ENCODE results near the gene C1orf52. TPM values are rescaled to one million over a fixed set of nuclear protein-coding genes. Genes with fewer than 3 reads are reported as not detected.

C1orf52 gene
- total and polyA plus RNA-seq, 7 donors, result 10.2 to 28.8 (median 15.1) TPM

DNA sequence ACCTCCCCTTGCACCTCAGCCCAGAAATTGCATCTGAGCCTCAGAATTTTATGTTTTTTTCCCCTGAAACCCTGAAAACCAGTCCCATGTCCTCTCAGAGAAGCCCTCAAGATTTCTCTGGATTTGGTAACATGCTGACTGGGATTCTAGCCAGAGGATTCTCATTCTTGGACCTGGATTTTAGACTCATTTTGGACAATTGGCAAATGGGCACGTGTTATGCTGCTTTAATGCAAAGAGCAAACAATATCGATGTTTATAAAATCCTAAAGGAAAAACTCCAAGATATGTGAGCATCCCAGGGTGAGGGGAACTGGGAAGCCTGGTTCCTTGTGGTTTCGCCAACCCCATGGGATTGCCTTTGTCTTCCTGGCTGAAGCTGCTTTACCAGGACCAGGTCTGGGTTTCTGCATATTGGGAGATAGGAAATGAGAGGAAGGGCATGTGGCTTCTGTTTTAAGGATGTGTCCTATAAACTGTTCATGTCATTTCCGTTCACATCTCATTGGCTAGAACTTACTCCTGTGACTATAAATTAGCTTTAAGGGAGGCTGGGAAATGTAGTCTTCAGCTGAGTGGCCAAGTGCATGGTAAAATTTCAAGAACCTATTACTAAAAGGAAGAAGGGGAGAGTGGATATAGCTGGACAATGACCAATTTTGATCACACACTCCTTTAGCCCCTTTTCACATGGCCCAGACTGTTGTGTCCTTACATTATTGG lies 44.1 kb upstream of the C1orf52 start:
- no peaks in the 10 kb centered on the region for H3K36me3 ChIP-seq (ENCODE audit: insufficient read depth in 1 of 2, low read depth in 1 of 2)
- DNase-seq, result no peak
- peaks cover 8% of the 10 kb centered on the region for H3K4me1 ChIP-seq
- no peaks in the 10 kb centered on the region for H3K27me3 ChIP-seq (ENCODE audit: insufficient read depth in 3 of 3, low read length in 2 of 3)
- intact Hi-C loops (cut with DNase I), result loop anchor here (10.0 kb wide), 3 partner anchors 161 to 711 kb away; partner anchors contain the start of gene DDAH1 (in 1 of the 2)
- no peak for ATAC-seq
- TF ChIP-seq, protein P1, sequence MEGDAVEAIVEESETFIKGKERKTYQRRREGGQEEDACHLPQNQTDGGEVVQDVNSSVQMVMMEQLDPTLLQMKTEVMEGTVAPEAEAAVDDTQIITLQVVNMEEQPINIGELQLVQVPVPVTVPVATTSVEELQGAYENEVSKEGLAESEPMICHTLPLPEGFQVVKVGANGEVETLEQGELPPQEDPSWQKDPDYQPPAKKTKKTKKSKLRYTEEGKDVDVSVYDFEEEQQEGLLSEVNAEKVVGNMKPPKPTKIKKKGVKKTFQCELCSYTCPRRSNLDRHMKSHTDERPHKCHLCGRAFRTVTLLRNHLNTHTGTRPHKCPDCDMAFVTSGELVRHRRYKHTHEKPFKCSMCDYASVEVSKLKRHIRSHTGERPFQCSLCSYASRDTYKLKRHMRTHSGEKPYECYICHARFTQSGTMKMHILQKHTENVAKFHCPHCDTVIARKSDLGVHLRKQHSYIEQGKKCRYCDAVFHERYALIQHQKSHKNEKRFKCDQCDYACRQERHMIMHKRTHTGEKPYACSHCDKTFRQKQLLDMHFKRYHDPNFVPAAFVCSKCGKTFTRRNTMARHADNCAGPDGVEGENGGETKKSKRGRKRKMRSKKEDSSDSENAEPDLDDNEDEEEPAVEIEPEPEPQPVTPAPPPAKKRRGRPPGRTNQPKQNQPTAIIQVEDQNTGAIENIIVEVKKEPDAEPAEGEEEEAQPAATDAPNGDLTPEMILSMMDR (IDR thresholded peaks at IDR 0.05), result no peak
- no peak overlapping the region for H3K4me3 ChIP-seq
- H3K27ac ChIP-seq, result no peak overlapping the region
- H3K9me3 ChIP-seq, result no peaks in the 10 kb centered on the region
- WGBS, 3 donors, result 43 to 79% (median 47%) methylated on average over 4 of the region's 4 CpGs

DNA sequence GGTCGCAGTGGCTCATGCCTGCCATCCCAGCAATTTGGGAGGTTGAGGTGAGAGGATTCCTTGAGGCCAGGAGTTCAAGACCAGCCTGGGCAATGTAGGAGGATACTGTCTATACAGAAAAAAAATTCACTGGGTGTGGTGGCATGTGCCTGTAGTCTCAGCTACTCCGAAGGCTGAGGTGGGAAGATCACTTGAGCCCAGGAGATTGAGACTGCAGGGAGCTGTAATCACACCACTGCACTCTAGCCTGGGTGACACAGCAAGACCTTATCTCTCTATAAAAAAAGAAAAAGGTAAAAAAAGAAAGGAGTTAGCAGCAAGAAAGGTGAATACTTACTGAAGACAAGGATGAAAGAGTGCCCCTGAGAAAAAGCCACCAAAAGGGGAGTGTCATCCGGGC lies 40.7 kb upstream of the C1orf52 start:
- no peaks in the 10 kb centered on the region for H3K27me3 ChIP-seq (ENCODE audit: insufficient read depth in 3 of 3, low read length in 2 of 3)
- H3K36me3 ChIP-seq (ENCODE audit: insufficient read depth in 1 of 2, low read depth in 1 of 2), result no peaks in the 10 kb centered on the region
- WGBS, 3 donors, result 77 to 99% (median 78%) methylated on average over 3 of the region's 3 CpGs
- DNase-seq (no peak), ATAC-seq (no peak)
- TF ChIP-seq, protein P1 (IDR thresholded peaks at IDR 0.05), result no peak
- no peak overlapping the region for H3K4me3 ChIP-seq
- H3K9me3 ChIP-seq, result no peaks in the 10 kb centered on the region
- no peaks in the 10 kb centered on the region for H3K4me1 ChIP-seq
- intact Hi-C loops (cut with DNase I), result loop anchor here (10.0 kb wide), 3 partner anchors 165 to 715 kb away; partner anchors contain the start of gene DDAH1 (in 1 of the 2)
- H3K27ac ChIP-seq, result no peak overlapping the region

DNA sequence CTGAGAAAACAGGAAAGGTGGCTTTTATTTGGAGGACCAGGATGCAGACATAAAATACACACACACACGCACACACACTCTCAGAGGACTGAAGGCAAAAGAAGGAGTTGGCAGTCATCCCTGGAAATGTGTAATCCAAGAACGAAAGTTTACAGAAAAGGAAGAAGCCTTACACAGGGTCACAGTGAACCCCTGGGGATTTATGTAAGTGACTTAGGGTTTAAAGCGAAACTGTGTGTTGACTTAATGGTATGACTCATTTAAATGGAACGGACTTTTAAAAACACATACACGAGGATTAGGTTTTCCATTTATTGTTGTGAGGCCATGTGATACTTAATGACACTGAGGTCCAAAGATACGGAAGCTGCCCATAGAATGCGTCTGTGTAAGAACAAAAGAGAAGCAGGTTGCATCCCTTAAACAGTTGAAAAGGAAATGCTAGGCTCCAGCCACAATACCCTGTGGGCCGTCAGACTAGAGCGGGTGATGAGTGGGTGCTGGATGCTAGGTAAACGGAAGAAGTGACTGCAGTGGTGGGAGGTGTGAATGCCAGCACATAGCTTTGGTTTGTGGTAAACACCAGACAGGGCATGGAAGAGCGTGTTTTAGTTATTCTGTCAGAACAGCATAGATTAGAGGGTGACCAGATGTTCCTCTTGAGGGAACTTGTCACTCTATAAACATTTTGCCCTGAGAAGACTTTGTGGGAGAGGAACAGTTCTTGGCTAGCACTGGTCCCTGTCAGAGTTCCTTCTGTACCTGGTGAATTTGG lies 38.6 kb upstream of the C1orf52 start:
- TF ChIP-seq, protein P1 (IDR thresholded peaks at IDR 0.05), result no peak
- Histone ChIP-seq H3K36me3 (ENCODE audit: insufficient read depth in 1 of 2, low read depth in 1 of 2) (no peaks in the 10 kb centered on the region), H3K4me1 (no peaks in the 10 kb centered on the region), H3K27ac (peak overlapping the region; percentile 51), H3K9me3 (no peaks in the 10 kb centered on the region), H3K4me3 (no peak overlapping the region), H3K27me3 (ENCODE audit: insufficient read depth in 3 of 3, low read length in 2 of 3) (no peaks in the 10 kb centered on the region)
- intact Hi-C loops (cut with DNase I), result no loop called here
- DNase-seq (no peak), ATAC-seq (peak; percentile 54 to 73 (median 66))
- WGBS, 3 donors, result 40 to 60% (median 54%) methylated on average over 11 of the region's 11 CpGs

DNA sequence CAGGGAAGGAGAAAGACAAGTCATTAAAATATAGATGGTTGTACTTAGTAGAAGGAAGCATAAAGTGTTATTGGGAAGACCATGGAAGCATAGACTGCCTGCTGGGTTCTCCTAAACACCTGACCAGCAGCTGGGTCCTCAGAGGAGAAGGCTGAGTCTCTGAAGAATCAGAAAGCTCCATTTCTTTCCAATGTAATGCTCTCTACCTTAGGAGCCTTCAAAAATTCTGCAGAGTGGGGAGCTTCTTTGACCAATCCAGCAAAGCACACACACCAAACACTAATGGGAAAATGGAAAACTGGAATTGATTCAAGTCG lies 38.0 kb upstream of the C1orf52 start:
- intact Hi-C loops (cut with DNase I), result no loop called here
- WGBS, 3 donors, result 58 to 72% (median 63%) methylated on average over 1 of the region's 1 CpG
- H3K4me3 ChIP-seq, result no peak overlapping the region

More for the DNA sequence above, 38.0 kb upstream of the C1orf52 start:
- Histone ChIP-seq H3K27ac (peak overlapping the region; percentile 32), H3K4me1 (no peaks in the 10 kb centered on the region), H3K27me3 (ENCODE audit: insufficient read depth in 3 of 3, low read length in 2 of 3) (no peaks in the 10 kb centered on the region), H3K36me3 (ENCODE audit: insufficient read depth in 1 of 2, low read depth in 1 of 2) (no peaks in the 10 kb centered on the region), H3K9me3 (no peaks in the 10 kb centered on the region)
- ATAC-seq (no peak), DNase-seq (no peak)
- TF ChIP-seq, protein P1 (IDR thresholded peaks at IDR 0.05), result no peak
